ENCODE data around the gene SLC51B. TPM values are rescaled to one million over a fixed set of nuclear protein-coding genes. Genes with fewer than 3 reads are reported as not detected.
"Not testable (repeated sequence)": the region's sequence is repeated elsewhere in the genome, so short reads cannot be mapped to it uniquely, and the experiment has no call there.

SLC51B gene
- total RNA-seq, 1 donor from 2014 or later, result not detected

GRCh38 chr15:65091946-65092770, 47.0 kb downstream of the SLC51B start:
- H3K9me3 Mint-ChIP-seq (ENCODE audit: unreplicated experiment), result peaks cover 3% of the 10 kb centered on the region
- H3K27me3 Mint-ChIP-seq (ENCODE audit: unreplicated experiment), result no peaks in the 10 kb centered on the region
- no peak overlapping the region for H3K27ac Mint-ChIP-seq (ENCODE audit: unreplicated experiment)
- no peak for DNase-seq
- H3K4me1 Mint-ChIP-seq (ENCODE audit: low read depth, unreplicated experiment), result peaks cover 6% of the 10 kb centered on the region
- no peak overlapping the region for H3K4me3 Mint-ChIP-seq (ENCODE audit: unreplicated experiment)
- H3K36me3 Mint-ChIP-seq (ENCODE audit: unreplicated experiment), result no peaks in the 10 kb centered on the region
- TF ChIP-seq, protein P1, sequence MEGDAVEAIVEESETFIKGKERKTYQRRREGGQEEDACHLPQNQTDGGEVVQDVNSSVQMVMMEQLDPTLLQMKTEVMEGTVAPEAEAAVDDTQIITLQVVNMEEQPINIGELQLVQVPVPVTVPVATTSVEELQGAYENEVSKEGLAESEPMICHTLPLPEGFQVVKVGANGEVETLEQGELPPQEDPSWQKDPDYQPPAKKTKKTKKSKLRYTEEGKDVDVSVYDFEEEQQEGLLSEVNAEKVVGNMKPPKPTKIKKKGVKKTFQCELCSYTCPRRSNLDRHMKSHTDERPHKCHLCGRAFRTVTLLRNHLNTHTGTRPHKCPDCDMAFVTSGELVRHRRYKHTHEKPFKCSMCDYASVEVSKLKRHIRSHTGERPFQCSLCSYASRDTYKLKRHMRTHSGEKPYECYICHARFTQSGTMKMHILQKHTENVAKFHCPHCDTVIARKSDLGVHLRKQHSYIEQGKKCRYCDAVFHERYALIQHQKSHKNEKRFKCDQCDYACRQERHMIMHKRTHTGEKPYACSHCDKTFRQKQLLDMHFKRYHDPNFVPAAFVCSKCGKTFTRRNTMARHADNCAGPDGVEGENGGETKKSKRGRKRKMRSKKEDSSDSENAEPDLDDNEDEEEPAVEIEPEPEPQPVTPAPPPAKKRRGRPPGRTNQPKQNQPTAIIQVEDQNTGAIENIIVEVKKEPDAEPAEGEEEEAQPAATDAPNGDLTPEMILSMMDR (IDR thresholded peaks at IDR 0.05; ENCODE audit: partially characterized antibody, unreplicated experiment), result no peak

- DNase-seq, result no peak
- H3K36me3 Mint-ChIP-seq (ENCODE audit: unreplicated experiment), result peaks cover 2% of the 10 kb centered on the region
Measured at GRCh38 chr15:65092911-65093792, 48.0 kb downstream of the SLC51B start.

GRCh38 chr15:65093793-65094170, 48.6 kb downstream of the SLC51B start:
- not testable (repeated sequence) for DNase-seq; H3K36me3 Mint-ChIP-seq (ENCODE audit: unreplicated experiment); H3K4me3 Mint-ChIP-seq (ENCODE audit: unreplicated experiment); H3K4me1 Mint-ChIP-seq (ENCODE audit: low read depth, unreplicated experiment); H3K9me3 Mint-ChIP-seq (ENCODE audit: unreplicated experiment); H3K27me3 Mint-ChIP-seq (ENCODE audit: unreplicated experiment); H3K27ac Mint-ChIP-seq (ENCODE audit: unreplicated experiment)

More at GRCh38 chr15:65092911-65093792, 48.0 kb downstream of the SLC51B start:
- Mint-ChIP-seq H3K9me3 (ENCODE audit: unreplicated experiment) (peaks cover 5% of the 10 kb centered on the region), H3K27ac (ENCODE audit: unreplicated experiment) (no peak overlapping the region), H3K27me3 (ENCODE audit: unreplicated experiment) (no peaks in the 10 kb centered on the region), H3K4me3 (ENCODE audit: unreplicated experiment) (no peak overlapping the region), H3K4me1 (ENCODE audit: low read depth, unreplicated experiment) (peaks cover 3% of the 10 kb centered on the region)
- TF ChIP-seq, protein P1 (IDR thresholded peaks at IDR 0.05; ENCODE audit: partially characterized antibody, unreplicated experiment), result no peak

DNA sequence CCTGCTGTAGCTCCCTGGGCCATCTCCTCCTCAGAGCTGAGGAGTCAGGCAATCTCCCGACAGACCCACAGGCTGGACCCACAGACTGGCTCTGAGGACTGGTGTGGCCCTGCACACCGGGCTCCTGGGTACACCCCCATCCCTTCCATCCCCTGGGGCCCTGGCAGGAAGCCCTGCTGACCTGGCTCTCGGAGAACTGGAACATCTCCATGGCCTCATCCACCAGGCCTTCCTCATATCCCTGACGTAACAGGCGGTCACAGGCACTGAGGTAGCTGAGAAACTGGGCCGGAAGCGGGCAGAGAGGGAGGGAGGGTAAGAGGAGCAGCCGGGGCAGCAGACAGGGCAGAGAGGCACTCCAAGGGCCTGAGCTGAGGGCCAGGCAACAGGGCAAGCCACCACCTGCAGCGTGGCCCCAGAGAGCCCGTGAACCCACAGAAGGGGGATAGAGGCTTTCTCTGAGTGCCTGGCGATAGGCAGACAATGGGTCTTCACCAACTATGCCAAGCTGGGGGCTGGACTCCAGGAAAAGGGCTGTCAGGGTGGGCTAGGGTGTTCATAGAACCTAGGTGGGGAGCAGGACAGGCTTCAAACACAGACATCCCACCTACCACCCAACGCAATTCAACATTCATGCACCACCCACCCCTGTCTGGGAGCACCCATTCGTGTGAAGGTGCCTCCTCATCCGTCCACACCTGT, 49.3 kb downstream of the SLC51B start:
- Mint-ChIP-seq H3K9me3 (ENCODE audit: unreplicated experiment) (peaks cover 3% of the 10 kb centered on the region), H3K4me3 (ENCODE audit: unreplicated experiment) (no peak overlapping the region), H3K27me3 (ENCODE audit: unreplicated experiment) (no peaks in the 10 kb centered on the region), H3K4me1 (ENCODE audit: low read depth, unreplicated experiment) (peaks cover 3% of the 10 kb centered on the region), H3K27ac (ENCODE audit: unreplicated experiment) (no peak overlapping the region), H3K36me3 (ENCODE audit: unreplicated experiment) (peaks cover 7% of the 10 kb centered on the region)
- no peak for DNase-seq
- TF ChIP-seq, protein P1 (IDR thresholded peaks at IDR 0.05; ENCODE audit: partially characterized antibody, unreplicated experiment), result no peak

GRCh38 chr15:65095011-65095746, 50.0 kb downstream of the SLC51B start:
- peaks cover 3% of the 10 kb centered on the region for H3K4me1 Mint-ChIP-seq (ENCODE audit: low read depth, unreplicated experiment)
- H3K36me3 Mint-ChIP-seq (ENCODE audit: unreplicated experiment), result peaks cover 7% of the 10 kb centered on the region
- H3K4me3 Mint-ChIP-seq (ENCODE audit: unreplicated experiment), result no peak overlapping the region
- no peak for DNase-seq
- no peak overlapping the region for H3K27ac Mint-ChIP-seq (ENCODE audit: unreplicated experiment)
- no peaks in the 10 kb centered on the region for H3K27me3 Mint-ChIP-seq (ENCODE audit: unreplicated experiment)
- TF ChIP-seq, protein P1 (IDR thresholded peaks at IDR 0.05; ENCODE audit: partially characterized antibody, unreplicated experiment), result no peak
- peaks cover 3% of the 10 kb centered on the region for H3K9me3 Mint-ChIP-seq (ENCODE audit: unreplicated experiment)
